SK-N-SH treated with all-trans-retinoic acid at 6 μM for 48 hours (cell line): ENCODE measurements around the gene TMEM53.

Experiments
- BACH2 ChIP-seq: fragments of 250-450 bp; sonication (Bioruptor Pico); IDR thresholded peaks from 2 replicates; pipeline ENCODE4 v1.9.0; 2021; ENCODE audit warnings: mild to moderate bottlenecking, borderline replicate concordance
- CSDC2 ChIP-seq: fragments of 250-450 bp; sonication (Bioruptor Pico); IDR thresholded peaks from 2 replicates; pipeline ENCODE4 v1.5.0; 2020; ENCODE audit warnings: mild to moderate bottlenecking, moderate library complexity
- GLIS3 ChIP-seq: fragments of 250-450 bp; sonication (Bioruptor Pico); IDR thresholded peaks from 2 replicates; pipeline ENCODE4 v1.5.0; 2020; ENCODE audit warnings: mild to moderate bottlenecking, moderate library complexity
- OSR1 ChIP-seq: fragments of 250-450 bp; sonication (Bioruptor Pico); IDR thresholded peaks from 2 replicates; pipeline ENCODE4 v1.8.0; 2022; ENCODE audit warnings: moderate library complexity, mild to moderate bottlenecking, inconsistent platforms
- PATZ1 ChIP-seq: fragments of 250-450 bp; sonication (Bioruptor Pico); IDR thresholded peaks from 2 replicates; pipeline ENCODE4 v1.8.0; 2020; ENCODE audit warnings: mild to moderate bottlenecking, moderate library complexity, borderline replicate concordance
- RARB ChIP-seq: fragments of 250-450 bp; sonication (Bioruptor Pico); IDR thresholded peaks from 2 replicates; pipeline ENCODE4 v1.8.0; 2021; ENCODE audit warnings: mild to moderate bottlenecking, moderate library complexity
- TCF4 ChIP-seq: fragments of 250-450 bp; sonication (Bioruptor Pico); IDR thresholded peaks from 2 replicates; pipeline ENCODE4 v1.8.0; 2021; ENCODE audit warnings: mild to moderate bottlenecking, moderate library complexity, borderline replicate concordance

GRCh38 chr1:44648529-44649250, 25.6 kb downstream of the TMEM53 start:
- TF ChIP-seq PATZ1 (CRISPR knock-in tag) = no peak
- no peak for TF ChIP-seq GLIS3 (CRISPR knock-in tag)
- TF ChIP-seq BACH2 (CRISPR knock-in tag) = no peak
- TF ChIP-seq OSR1 = no peak
- no peak for TF ChIP-seq RARB (CRISPR knock-in tag)
- no peak for TF ChIP-seq TCF4 (CRISPR knock-in tag)
- TF ChIP-seq CSDC2 (CRISPR knock-in tag) = no peak
